Natural killer cell (primary cell): ENCODE data around the gene STAT4. TPM values are rescaled to one million over a fixed set of nuclear protein-coding genes. Genes with fewer than 3 reads are reported as not detected.

Experiments
- ATAC-seq, 3 donors: fragments of 150-1000 bp in 2 of 3; fragments of 200-7000 bp in 1 of 3; cut with Tn5 transposase; 1 replicate in 1 of 3; 2 replicates in 2 of 3; pipeline ENCODE4 v1.10.0; 2021; ENCODE audit warnings: mild to moderate bottlenecking in 2 of 3, moderate library complexity in 2 of 3
- DNase-seq, 2 donors: peaks; one replicate each; pipeline versions ENCODE4 v3.0.0 to v3.0.0-alpha.2; 2013 to 2021; ENCODE audit warnings: mixed read lengths in 1 of 2
- H3K27ac ChIP-seq: one replicate; pipeline ENCODE4 v1.5.1; 2013; ENCODE audit warnings: mild to moderate bottlenecking, low read length
- H3K27me3 ChIP-seq: one replicate; pipeline ENCODE4 v1.6.1; 2013; ENCODE audit warnings: low read length; ENCODE audit not compliant: control insufficient read depth, insufficient read depth
- H3K36me3 ChIP-seq: one replicate; pipeline ENCODE4 v1.6.1; 2013; ENCODE audit warnings: low read length; ENCODE audit not compliant: control insufficient read depth, insufficient read depth
- H3K4me1 ChIP-seq: one replicate; pipeline ENCODE4 v1.6.1; 2013; ENCODE audit warnings: low read length; ENCODE audit not compliant: control insufficient read depth, insufficient read depth
- H3K4me3 ChIP-seq: one replicate; pipeline ENCODE4 v1.5.1; 2013; ENCODE audit warnings: low read length
- H3K9me3 ChIP-seq: one replicate; pipeline ENCODE4 v1.6.1; 2013; ENCODE audit warnings: low read length; ENCODE audit not compliant: control insufficient read depth, insufficient read depth
- H3K27ac Mint-ChIP-seq, 2 donors: one replicate each; pipeline ENCODE4 v1.8.0; 2022; ENCODE audit warnings: mild to moderate bottlenecking in 2 of 2, mixed read lengths in 2 of 2, moderate library complexity in 1 of 2
- H3K27me3 Mint-ChIP-seq, 2 donors: one replicate each; pipeline ENCODE4 v1.8.0; 2022; ENCODE audit warnings: low read depth in 2 of 2, mixed read lengths in 2 of 2
- H3K36me3 Mint-ChIP-seq: one replicate; pipeline ENCODE4 v1.8.0; 2022; ENCODE audit warnings: mixed read lengths
- H3K4me1 Mint-ChIP-seq, 2 donors: one replicate each; pipeline ENCODE4 v1.8.0; 2022; ENCODE audit warnings: mixed read lengths in 2 of 2
- H3K4me3 Mint-ChIP-seq: one replicate; pipeline ENCODE4 v1.8.0; 2022; ENCODE audit warnings: mild to moderate bottlenecking, moderate library complexity, mixed read lengths
- H3K9me3 Mint-ChIP-seq, 2 donors: one replicate each; pipeline ENCODE4 v1.8.0; 2022; ENCODE audit warnings: mixed read lengths in 2 of 2
- CTCF ChIP-seq: fragments of 200-600 bp; IDR thresholded peaks from one replicate; pipeline ENCODE4 v1.8.0; 2022; ENCODE audit warnings: antibody characterized with exemption
- WGBS: methylation state at CpG from one replicate; pipeline ENCODE4 v1.1.7; 2013; ENCODE audit warnings: missing lambda C conversion rate; ENCODE audit not compliant: insufficient coverage; 5-methylcytosine and 5-hydroxymethylcytosine counted together
- intact Hi-C: fragments of 100-400 bp; cut with micrococcal nuclease; formaldehyde crosslinking; loops from one replicate; pipeline ENCODE4 v1.14.2; 2022
- total RNA-seq, 4 donors: library from RNA; stranded (reverse); fragments of 120-200 nt in 1 of 4; gene quantifications; one replicate each; pipeline versions ENCODE4 v1.2.3 to v1.2.4, GENCODE V29; 2013 to 2022

Gene STAT4
- total RNA-seq, 3 donors from 2014 or later (not counting 1 experiment from before 2014, with no cell fraction given): 264 to 339 (median 304) TPM

GRCh38 chr2:191126386-191127085, 24.3 kb downstream of the STAT4 start:
- Mint-ChIP-seq H3K27ac (peak overlapping the region; percentile 86 to 98), H3K9me3 (no peaks in the 10 kb centered on the region), H3K36me3 (peaks cover 5% of the 10 kb centered on the region), H3K27me3 (no peaks in the 10 kb centered on the region), H3K4me1 (peaks cover 75 to 79% of the 10 kb centered on the region in 2 donors), H3K4me3 (peak overlapping the region; percentile 71)
- ATAC-seq (peak; percentile 62 to 78 (median 75)), DNase-seq (peak; percentile 58 to 69)
- Histone ChIP-seq H3K9me3 (no peaks in the 10 kb centered on the region), H3K36me3 (peaks cover 3% of the 10 kb centered on the region), H3K4me1 (peaks cover 32% of the 10 kb centered on the region), H3K27ac (peak overlapping the region; percentile 86), H3K4me3 (no peak overlapping the region), H3K27me3 (no peaks in the 10 kb centered on the region)
- WGBS: 24% methylated on average over 3 of the region's 4 CpGs
- intact Hi-C loops: loop anchor here (5.0 kb wide), 2 partner anchors 81 to 244 kb away; partner anchors contain the start of gene GLS
- no peak for TF ChIP-seq CTCF

GRCh38 chr2:191125646-191126045, 25.1 kb downstream of the STAT4 start:
- intact Hi-C loops: loop anchor here (5.0 kb wide), 2 partner anchors 82 to 243 kb away; partner anchors contain the start of gene GLS
- H3K4me1 Mint-ChIP-seq: peaks cover 71 to 77% of the 10 kb centered on the region in 2 donors
- 0% methylated on average over 1 of the region's 2 CpGs for WGBS

GRCh38 chr2:191122638-191123294, 28.0 kb downstream of the STAT4 start:
- Histone ChIP-seq H3K27me3 (no peaks in the 10 kb centered on the region), H3K9me3 (no peaks in the 10 kb centered on the region), H3K27ac (peak overlapping the region; percentile 40), H3K36me3 (peaks cover 6% of the 10 kb centered on the region), H3K4me3 (no peak overlapping the region), H3K4me1 (peaks cover 17% of the 10 kb centered on the region)
- H3K4me3 Mint-ChIP-seq: peak overlapping the region; percentile 25
- TF ChIP-seq CTCF: no peak
- DNase-seq: no peak
- WGBS: 80% methylated on average over 2 of the region's 2 CpGs
- intact Hi-C loops: no loop called here
- H3K4me1 Mint-ChIP-seq: peaks cover 71 to 82% of the 10 kb centered on the region in 2 donors
- no peak for ATAC-seq
- no peaks in the 10 kb centered on the region for H3K9me3 Mint-ChIP-seq
- peak overlapping the region; percentile 86 to 98 for H3K27ac Mint-ChIP-seq
- peaks cover 6% of the 10 kb centered on the region for H3K36me3 Mint-ChIP-seq
- no peaks in the 10 kb centered on the region for H3K27me3 Mint-ChIP-seq

More at GRCh38 chr2:191125646-191126045, 25.1 kb downstream of the STAT4 start:
- DNase-seq: no peak
- no peaks in the 10 kb centered on the region for H3K9me3 ChIP-seq
- no peaks in the 10 kb centered on the region for H3K36me3 Mint-ChIP-seq
- no peak for ATAC-seq
- peak overlapping the region; percentile 86 to 98 for H3K27ac Mint-ChIP-seq
- TF ChIP-seq CTCF: no peak
- H3K27ac ChIP-seq: peak overlapping the region; percentile 86
- H3K27me3 Mint-ChIP-seq: no peaks in the 10 kb centered on the region
- H3K36me3 ChIP-seq: no peaks in the 10 kb centered on the region
- no peak overlapping the region for H3K4me3 ChIP-seq
- peaks cover 32% of the 10 kb centered on the region for H3K4me1 ChIP-seq
- H3K9me3 Mint-ChIP-seq: no peaks in the 10 kb centered on the region
- H3K4me3 Mint-ChIP-seq: peak overlapping the region; percentile 25
- no peaks in the 10 kb centered on the region for H3K27me3 ChIP-seq
